ENCODE data around the gene TSPAN12.

GRCh38 chr7:120836556-120837115 lies 21.3 kb downstream of the TSPAN12 start:
- TF ChIP-seq MAFK (IDR thresholded peaks at IDR 0.05; ENCODE audit: low read depth, low read length) (no peak), ASH2L (IDR thresholded peaks at IDR 0.05; ENCODE audit: low read length) (no peak), CHD1 (IDR thresholded peaks at IDR 0.05; ENCODE audit: low read depth, low read length) (no peak), BACH1 (IDR thresholded peaks at IDR 0.05; ENCODE audit: low read length) (no peak), EP300 (IDR thresholded peaks at IDR 0.05; ENCODE audit: borderline replicate concordance in 1 of 2, low read depth in 2 of 2, low read length in 2 of 2) (no peak), YY1 (IDR thresholded peaks at IDR 0.05; ENCODE audit: low read depth, low read length) (no peak), POLR2AphosphoS5 (IDR thresholded peaks at IDR 0.05; ENCODE audit: low read depth, low read length) (no peak)
- TF ChIP-seq, protein P1, sequence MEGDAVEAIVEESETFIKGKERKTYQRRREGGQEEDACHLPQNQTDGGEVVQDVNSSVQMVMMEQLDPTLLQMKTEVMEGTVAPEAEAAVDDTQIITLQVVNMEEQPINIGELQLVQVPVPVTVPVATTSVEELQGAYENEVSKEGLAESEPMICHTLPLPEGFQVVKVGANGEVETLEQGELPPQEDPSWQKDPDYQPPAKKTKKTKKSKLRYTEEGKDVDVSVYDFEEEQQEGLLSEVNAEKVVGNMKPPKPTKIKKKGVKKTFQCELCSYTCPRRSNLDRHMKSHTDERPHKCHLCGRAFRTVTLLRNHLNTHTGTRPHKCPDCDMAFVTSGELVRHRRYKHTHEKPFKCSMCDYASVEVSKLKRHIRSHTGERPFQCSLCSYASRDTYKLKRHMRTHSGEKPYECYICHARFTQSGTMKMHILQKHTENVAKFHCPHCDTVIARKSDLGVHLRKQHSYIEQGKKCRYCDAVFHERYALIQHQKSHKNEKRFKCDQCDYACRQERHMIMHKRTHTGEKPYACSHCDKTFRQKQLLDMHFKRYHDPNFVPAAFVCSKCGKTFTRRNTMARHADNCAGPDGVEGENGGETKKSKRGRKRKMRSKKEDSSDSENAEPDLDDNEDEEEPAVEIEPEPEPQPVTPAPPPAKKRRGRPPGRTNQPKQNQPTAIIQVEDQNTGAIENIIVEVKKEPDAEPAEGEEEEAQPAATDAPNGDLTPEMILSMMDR (IDR thresholded peaks at IDR 0.05; ENCODE audit: control extremely low read depth in 1 of 3, insufficient read depth in 1 of 3, low read depth in 1 of 3, low read length in 3 of 3) = no peak
- TF ChIP-seq, protein P2, sequence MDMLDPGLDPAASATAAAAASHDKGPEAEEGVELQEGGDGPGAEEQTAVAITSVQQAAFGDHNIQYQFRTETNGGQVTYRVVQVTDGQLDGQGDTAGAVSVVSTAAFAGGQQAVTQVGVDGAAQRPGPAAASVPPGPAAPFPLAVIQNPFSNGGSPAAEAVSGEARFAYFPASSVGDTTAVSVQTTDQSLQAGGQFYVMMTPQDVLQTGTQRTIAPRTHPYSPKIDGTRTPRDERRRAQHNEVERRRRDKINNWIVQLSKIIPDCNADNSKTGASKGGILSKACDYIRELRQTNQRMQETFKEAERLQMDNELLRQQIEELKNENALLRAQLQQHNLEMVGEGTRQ (IDR thresholded peaks at IDR 0.05; ENCODE audit: low read length) = no peak

Data from H1 (cell line).